GM23248 (cell line): ENCODE measurements around the gene ZBTB20.

ENCODE experiments used
- EZH2 ChIP-seq: fragments of 200-600 bp; sonication (generic); IDR thresholded peaks from 2 replicates; pipeline ENCODE4 v1.6.1; 2018; ENCODE audit warnings: antibody characterized with exemption, mild to moderate bottlenecking; ENCODE audit not compliant: insufficient read depth, poor library complexity, severe bottlenecking
- EZH2phosphoT487 ChIP-seq: fragments of 200-600 bp; sonication (generic); IDR thresholded peaks from 2 replicates; pipeline ENCODE4 v1.6.1; 2018; ENCODE audit warnings: antibody characterized with exemption, moderate library complexity, mild to moderate bottlenecking, low read depth; ENCODE audit not compliant: insufficient read depth

- TF ChIP-seq EZH2 (no peak), EZH2phosphoT487 (no peak)
Observed at GRCh38 chr3:115111632-115112031, 35.5 kb downstream of the ZBTB20 start.
